HG03469 (cell line): ENCODE data around the gene MLLT10.

Source experiments
- ATAC-seq: cut with Tn5 transposase; IDR thresholded peaks from one replicate; pipeline ENCODE4 v1.9.1; 2021; ENCODE audit warnings: mild to moderate bottlenecking, moderate library complexity, moderate number of reproducible peaks; ENCODE audit not compliant: unreplicated experiment

The MLLT10 gene

DNA sequence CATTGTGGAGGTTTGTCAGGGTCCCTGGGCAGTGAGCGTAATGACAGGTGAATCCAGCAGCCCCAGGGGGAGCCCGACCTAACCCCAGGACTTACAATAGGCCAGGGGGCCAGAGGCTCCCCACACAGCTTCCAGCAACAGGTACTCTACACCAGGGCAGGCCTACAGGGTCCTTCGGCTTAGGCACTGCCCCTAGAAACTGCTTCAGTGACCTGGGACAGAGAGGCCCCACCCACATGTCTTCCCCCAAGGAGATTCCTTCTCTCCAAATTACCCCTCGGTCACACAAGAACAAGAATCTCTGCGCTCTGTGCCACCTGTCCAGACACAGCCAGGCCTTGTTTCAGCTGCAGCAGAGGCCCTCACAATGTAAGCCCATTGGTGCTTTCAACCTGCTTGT lies 32.9 kb upstream of the MLLT10 start:
- no peak for ATAC-seq

GRCh38 chr10:21501731-21502347 lies 32.2 kb upstream of the MLLT10 start:
- no peak for ATAC-seq

- ATAC-seq, result no peak
Measured at GRCh38 chr10:21502348-21502740, 31.7 kb upstream of the MLLT10 start.

DNA sequence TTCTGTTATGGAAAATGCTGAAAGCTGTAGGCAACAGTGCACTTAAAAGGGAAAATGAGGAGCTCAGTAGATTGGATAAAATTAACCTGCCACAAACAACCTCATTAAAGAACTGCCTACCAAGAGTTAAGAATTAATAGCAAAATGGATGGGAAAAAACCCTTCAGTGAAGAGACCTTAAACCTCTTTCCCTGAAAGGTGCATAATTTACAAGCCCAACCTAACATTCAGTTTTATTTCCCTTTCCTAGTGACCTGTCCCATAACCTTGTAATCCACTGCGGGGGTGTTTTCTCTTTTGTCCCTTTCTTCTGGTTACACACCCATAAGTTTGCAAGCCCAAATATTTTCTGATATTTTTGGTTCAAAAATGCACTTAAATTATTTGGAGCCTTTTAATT lies 30.5 kb upstream of the MLLT10 start:
- no peak for ATAC-seq

DNA sequence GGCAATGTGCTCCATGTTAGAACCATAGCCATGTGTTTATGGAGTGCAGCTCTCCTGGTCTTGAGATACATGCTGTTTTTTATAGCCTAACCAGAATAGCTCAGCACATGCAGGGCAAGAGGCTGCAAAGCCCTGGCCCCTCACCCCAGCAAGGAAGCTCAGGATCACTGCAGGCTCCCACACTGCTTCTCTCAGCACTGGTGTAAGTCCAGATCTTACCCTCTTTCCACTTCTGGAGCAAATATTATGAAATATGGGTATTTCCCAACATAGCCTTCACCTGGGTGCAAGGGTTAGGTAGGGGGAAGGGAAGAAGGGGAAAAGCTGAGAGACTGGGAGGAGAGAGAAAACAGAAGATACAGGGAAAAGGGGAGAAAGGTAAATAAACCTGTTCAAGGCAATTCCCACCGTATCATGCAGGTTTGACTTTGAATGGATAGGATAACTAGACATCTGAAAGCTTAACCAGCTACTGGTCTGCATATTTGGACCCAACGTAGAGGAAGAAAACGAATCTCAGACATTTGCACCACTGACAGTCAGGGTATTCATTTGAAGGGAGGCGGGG lies 28.2 kb upstream of the MLLT10 start:
- ATAC-seq, result no peak

- ATAC-seq, result no peak
Measured at GRCh38 chr10:21506351-21506750, 27.7 kb upstream of the MLLT10 start.

DNA sequence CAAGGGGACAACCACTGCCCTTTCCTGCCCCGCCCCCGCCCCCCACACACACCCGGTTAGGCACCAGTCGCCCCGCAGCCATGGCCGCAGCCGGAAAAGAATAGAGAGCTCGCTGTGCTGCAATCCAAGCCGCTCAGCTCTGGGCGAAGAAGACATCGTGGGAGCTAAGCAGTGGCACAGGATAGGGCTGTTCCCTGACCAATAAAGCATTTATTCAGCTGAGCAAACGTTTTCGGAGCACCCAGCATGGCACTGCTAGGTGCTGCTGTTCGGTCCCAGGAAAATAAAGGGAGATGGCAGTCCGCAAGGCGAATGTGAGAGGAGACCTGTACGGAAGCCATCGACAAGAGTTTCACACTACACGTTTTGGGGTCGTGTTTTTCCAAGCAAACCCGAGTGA lies 26.9 kb upstream of the MLLT10 start:
- ATAC-seq, result no peak

DNA sequence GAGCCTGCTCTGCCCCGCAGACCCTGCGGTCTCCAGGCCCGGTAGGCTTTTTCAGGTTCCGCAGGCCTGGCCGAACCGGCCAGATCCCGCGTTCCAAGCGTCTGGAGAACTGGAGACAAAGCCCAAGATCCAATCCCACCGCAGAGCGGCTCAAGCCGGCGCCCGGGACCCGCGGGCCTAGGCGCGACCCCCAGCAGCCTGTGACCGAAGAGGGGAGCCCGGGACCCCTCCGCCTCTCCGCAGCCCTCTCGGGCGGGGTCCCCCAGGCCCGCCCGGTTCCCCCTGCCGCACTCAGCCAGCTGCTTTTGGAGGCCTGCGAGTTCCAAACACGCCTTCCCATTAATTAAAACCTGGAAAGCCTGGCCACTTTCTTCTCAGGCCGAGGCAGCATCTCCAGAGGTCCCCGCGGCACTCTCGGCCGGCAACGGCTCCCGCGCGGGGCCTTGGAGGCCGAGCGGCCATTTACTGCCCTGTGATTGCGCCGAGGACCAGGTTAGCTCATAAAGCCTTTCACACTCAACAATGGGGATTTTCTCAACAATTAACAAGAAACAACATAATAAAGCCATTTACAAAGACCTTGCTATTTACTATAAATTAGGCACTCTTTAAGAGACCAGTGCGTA lies 25.2 kb upstream of the MLLT10 start:
- no peak for ATAC-seq

DNA sequence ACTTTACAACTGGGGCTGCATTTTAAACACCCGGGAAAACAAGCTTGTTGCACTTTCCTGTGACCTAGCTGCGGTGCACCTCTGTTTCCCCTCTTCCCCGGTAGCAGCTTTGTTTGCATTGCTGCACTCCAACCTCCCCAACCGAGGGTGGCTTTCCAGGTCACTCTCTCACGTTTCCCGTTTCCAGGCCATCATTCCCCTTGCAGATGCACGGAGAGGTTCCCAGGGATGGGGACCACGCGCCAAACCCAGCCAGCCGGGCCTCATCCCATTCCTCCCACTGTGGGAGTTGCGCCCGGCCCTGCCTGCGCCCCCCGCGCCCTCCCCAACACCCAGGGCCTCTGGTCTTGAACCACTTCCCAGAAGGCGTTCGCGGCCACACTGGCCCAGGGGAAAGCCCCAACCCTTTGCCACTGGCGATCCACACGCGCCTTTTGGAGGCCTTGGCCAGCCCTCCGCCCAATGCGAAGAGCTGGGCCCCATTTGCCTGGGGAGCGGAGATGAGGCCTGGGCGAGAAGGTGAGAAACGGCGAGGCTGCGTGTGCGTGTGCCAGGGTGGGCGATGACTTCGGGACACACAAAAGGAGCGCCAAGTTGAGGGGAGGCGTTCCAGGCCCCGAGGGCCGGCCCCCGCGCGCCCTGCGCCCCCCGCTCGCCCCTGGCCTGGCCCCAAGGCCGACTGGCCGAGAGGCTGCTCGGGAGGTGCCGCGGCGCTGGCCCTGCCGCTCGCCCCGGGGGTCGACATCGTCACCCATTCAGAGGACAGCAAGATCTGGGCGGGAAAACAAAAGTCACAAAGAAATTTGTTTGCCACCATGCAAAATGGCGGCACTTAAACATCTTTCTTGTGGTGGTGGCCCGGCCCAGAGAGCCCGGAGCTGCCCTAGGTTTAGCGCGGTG lies 24.4 kb upstream of the MLLT10 start:
- no peak for ATAC-seq

GRCh38 chr10:21510241-21511094 lies 23.6 kb upstream of the MLLT10 start:
- ATAC-seq, result no peak

GRCh38 chr10:21511095-21511570 lies 22.9 kb upstream of the MLLT10 start:
- ATAC-seq, result no peak

DNA sequence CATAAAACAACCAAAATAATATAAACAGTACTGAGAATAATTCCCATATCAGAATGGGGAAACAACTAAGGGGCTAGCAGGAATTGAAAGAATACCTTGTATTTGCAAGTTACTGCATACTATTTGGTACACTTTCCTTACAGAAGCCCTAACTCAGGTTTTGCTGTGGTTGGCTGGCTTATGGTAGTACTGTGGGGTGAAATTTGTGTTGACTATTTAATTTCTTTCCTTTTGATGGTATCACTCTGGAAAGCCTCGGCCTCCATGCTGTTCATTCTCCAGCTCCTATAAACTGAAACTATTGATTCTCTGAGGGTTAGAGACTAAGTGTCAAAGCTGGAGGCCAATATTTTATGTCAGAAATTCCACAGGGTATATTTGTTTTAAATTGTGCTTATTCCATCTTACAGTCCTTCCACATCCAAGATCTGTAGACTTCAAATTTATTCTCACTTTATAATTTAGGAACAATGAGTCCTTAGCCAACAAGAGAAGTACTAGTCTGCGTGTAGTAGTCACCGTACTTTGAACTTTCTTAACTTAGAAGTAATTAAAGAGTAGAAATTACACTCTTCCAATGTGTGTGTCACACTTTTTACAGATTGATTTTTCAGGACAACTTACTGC lies 22.0 kb upstream of the MLLT10 start:
- ATAC-seq, result no peak

DNA sequence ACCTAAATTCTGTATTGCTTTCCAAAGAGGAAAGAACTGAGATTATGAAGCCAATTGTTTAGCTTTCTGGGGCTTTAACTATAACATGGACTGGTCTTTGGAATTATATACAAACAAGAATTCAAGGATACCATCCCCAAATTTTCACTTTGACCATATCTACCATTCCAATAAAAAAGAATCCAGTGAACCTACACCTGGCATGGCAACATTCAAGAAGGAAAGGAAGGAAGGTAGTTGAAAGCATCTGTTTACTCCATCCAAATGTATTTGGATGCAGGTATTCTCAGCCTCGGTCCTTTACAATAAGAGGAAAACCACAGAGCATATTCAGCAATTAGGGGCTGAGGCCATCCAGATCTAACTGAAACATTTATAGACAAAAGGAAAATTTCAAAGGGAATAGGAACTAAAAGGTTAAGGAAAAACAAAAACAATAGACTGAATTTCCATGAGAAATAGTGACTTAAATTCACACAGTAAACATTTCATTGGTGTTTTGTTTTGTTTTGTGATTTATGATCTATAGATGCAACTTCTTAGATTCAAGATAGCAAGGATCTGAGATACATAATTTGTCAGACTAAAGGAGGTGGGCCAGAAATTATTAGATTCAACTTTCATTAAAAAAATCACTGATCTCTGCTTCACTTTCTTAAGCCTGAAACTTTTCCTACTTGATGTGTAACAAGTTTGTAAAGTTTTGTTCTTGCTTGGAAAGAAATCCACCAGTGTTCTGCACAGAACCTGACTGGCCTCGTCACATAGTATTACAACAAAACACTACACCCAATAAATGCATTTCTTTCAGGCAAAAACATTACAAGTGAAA lies 21.2 kb upstream of the MLLT10 start:
- ATAC-seq, result no peak

- no peak for ATAC-seq
Measured at GRCh38 chr10:21513405-21513788, 20.6 kb upstream of the MLLT10 start.

DNA sequence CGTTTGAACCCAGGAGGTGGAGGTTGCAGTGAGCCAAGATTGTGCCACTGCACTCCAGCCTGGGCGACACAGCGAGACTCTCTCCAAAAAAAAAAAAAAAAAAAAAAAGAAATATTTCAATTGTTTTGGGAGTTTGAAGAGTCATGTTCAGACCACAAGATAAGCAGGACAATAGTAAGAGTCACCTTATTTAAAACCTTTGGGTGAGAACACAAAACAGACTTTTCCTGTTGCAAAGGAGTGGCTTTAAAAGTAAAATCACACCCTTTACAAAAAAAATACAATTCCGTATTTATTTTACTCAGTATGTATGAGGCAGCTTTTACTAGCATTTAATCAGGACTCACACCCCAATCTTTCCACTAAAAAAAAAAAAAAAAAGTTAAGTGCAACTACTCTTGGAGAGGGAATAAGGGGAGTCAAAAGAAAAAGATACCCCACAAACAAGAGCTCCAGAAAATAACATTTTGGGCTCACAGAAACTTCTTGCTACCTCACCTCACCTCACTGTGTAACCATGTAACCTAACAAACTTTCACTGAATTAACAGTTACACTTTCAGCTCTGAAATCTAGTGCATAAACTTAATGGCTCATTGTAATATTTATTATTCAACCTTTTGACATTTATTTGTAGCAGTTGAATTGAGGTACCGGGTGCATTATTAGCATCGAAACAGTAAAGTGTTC lies 19.8 kb upstream of the MLLT10 start:
- no peak for ATAC-seq

GRCh38 chr10:21514818-21515351 lies 19.1 kb upstream of the MLLT10 start:
- ATAC-seq, result no peak

DNA sequence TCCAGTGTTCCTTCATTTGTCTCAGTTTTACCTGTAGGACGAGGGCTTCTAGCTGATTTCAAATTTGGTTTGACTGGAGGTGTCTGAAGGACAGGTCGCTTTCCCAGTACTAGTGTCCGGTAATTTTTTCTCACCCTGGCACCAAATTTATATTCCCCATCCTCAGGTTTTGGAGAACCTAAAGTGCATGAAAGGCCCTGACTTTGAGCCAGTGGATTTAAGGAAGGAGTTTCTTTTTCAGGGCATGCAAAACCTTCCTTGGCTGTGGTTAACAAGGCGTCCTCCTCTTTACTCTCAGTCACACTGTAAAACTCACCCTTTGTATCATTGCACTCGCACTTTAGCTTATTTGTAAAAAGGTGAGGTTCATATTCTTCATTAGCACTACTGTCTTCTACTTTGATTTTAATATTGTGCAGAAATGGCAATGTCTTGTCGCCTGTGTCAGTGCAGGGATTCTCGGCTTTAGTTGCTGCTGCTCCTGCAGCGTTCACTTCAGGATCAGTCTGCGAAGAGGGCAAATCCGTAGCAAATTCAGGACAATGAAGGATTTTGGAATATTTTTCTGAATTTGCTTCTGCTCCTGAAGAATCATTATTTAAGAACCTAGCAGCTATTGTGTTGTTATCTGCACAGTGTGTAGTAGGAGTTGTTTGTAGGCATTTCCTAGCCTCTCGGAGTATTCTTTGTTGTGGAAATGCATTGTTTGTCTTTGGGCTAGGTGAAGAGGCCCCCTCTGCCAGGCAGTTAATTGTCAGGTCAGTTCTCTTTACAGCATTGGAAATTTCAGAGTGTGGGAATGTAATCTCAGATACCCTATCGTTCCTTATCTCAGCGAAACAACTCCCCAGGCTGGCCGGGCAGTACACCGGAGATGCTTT lies 18.4 kb upstream of the MLLT10 start:
- no peak for ATAC-seq
